Measurements from ENCODE around the gene EED.

DNA sequence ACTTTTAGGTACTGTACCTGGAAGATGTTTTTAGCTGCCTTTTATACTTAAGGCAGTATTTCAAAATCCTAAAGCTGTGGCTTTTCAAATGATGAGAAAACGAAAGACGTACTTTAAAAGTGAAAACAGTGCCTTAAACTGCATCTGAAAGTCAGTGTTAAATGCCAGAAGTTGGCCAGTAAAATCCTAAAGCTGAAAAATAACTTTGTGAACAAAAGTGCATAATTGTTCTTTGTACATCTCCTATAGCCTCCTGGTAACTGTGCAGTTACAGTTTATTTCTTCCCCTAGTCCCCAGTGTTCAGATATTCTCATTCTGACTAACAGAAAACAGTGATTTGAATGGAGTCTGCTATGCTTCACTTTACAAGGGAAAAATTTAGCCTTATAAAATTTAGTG is 6.8 kb downstream of the EED start:
- TF ChIP-seq POLR2A (IDR thresholded peaks at IDR 0.05; ENCODE audit: low read depth, low read length): no peak
- TF ChIP-seq POLR2AphosphoS5 (IDR thresholded peaks at IDR 0.05; ENCODE audit: low read depth, low read length): no peak
